ENCODE results near the gene EVC2.

Gene EVC2

GRCh38 chr4:5545271-5545670 is 163.1 kb downstream of the EVC2 start:
- Histone ChIP-seq H3K36me3 (ENCODE audit: low read depth) (no peaks in the 10 kb centered on the region), H3K27me3 (ENCODE audit: insufficient read depth, poor library complexity, severe bottlenecking) (no peaks in the 10 kb centered on the region), H3K9me3 (ENCODE audit: severe bottlenecking) (no peaks in the 10 kb centered on the region), H3K4me1 (ENCODE audit: insufficient read depth, poor library complexity, severe bottlenecking) (no peaks in the 10 kb centered on the region), H3K27ac (ENCODE audit: poor library complexity, severe bottlenecking) (no peak overlapping the region), H3K4me3 (ENCODE audit: severe bottlenecking) (no peak overlapping the region)
- no peak for DNase-seq (ENCODE audit: low spot score)
- TF ChIP-seq CTCF (IDR thresholded peaks at IDR 0.05; ENCODE audit: poor library complexity, severe bottlenecking) = no peak
- ATAC-seq (ENCODE audit: low read depth) = no peak

GRCh38 chr4:5544762-5545161 is 163.6 kb downstream of the EVC2 start:
- H3K9me3 ChIP-seq (ENCODE audit: severe bottlenecking) = no peaks in the 10 kb centered on the region
- no peak overlapping the region for H3K4me3 ChIP-seq (ENCODE audit: severe bottlenecking)
- H3K27me3 ChIP-seq (ENCODE audit: insufficient read depth, poor library complexity, severe bottlenecking) = no peaks in the 10 kb centered on the region
- no peaks in the 10 kb centered on the region for H3K4me1 ChIP-seq (ENCODE audit: insufficient read depth, poor library complexity, severe bottlenecking)
- no peaks in the 10 kb centered on the region for H3K36me3 ChIP-seq (ENCODE audit: low read depth)
- no peak overlapping the region for H3K27ac ChIP-seq (ENCODE audit: poor library complexity, severe bottlenecking)
- no peak for TF ChIP-seq CTCF (IDR thresholded peaks at IDR 0.05; ENCODE audit: poor library complexity, severe bottlenecking)
- ATAC-seq (ENCODE audit: low read depth) (no peak), DNase-seq (ENCODE audit: low spot score) (no peak)

- no peak overlapping the region for H3K27ac ChIP-seq (ENCODE audit: poor library complexity, severe bottlenecking)
- DNase-seq (ENCODE audit: low spot score) (no peak), ATAC-seq (ENCODE audit: low read depth) (no peak)
- no peaks in the 10 kb centered on the region for H3K4me1 ChIP-seq (ENCODE audit: insufficient read depth, poor library complexity, severe bottlenecking)
- H3K36me3 ChIP-seq (ENCODE audit: low read depth) = no peaks in the 10 kb centered on the region
- no peaks in the 10 kb centered on the region for H3K27me3 ChIP-seq (ENCODE audit: insufficient read depth, poor library complexity, severe bottlenecking)
- H3K4me3 ChIP-seq (ENCODE audit: severe bottlenecking) = no peak overlapping the region
- no peak for TF ChIP-seq CTCF (IDR thresholded peaks at IDR 0.05; ENCODE audit: poor library complexity, severe bottlenecking)
- H3K9me3 ChIP-seq (ENCODE audit: severe bottlenecking) = no peaks in the 10 kb centered on the region
Observed at GRCh38 chr4:5543681-5544080, 164.7 kb downstream of the EVC2 start.

GRCh38 chr4:5541169-5541568 is 167.2 kb downstream of the EVC2 start:
- DNase-seq (ENCODE audit: low spot score) (no peak), ATAC-seq (ENCODE audit: low read depth) (no peak)
- H3K27ac ChIP-seq (ENCODE audit: poor library complexity, severe bottlenecking) = no peak overlapping the region
- no peak overlapping the region for H3K4me3 ChIP-seq (ENCODE audit: severe bottlenecking)
- no peaks in the 10 kb centered on the region for H3K36me3 ChIP-seq (ENCODE audit: low read depth)
- H3K9me3 ChIP-seq (ENCODE audit: severe bottlenecking) = no peaks in the 10 kb centered on the region
- H3K27me3 ChIP-seq (ENCODE audit: insufficient read depth, poor library complexity, severe bottlenecking) = no peaks in the 10 kb centered on the region
- no peaks in the 10 kb centered on the region for H3K4me1 ChIP-seq (ENCODE audit: insufficient read depth, poor library complexity, severe bottlenecking)
- TF ChIP-seq CTCF (IDR thresholded peaks at IDR 0.05; ENCODE audit: poor library complexity, severe bottlenecking) = no peak

- TF ChIP-seq CTCF (IDR thresholded peaks at IDR 0.05; ENCODE audit: poor library complexity, severe bottlenecking) = no peak
- Histone ChIP-seq H3K27me3 (ENCODE audit: insufficient read depth, poor library complexity, severe bottlenecking) (no peaks in the 10 kb centered on the region), H3K27ac (ENCODE audit: poor library complexity, severe bottlenecking) (no peak overlapping the region), H3K4me3 (ENCODE audit: severe bottlenecking) (no peak overlapping the region), H3K4me1 (ENCODE audit: insufficient read depth, poor library complexity, severe bottlenecking) (no peaks in the 10 kb centered on the region), H3K36me3 (ENCODE audit: low read depth) (no peaks in the 10 kb centered on the region), H3K9me3 (ENCODE audit: severe bottlenecking) (no peaks in the 10 kb centered on the region)
- DNase-seq (ENCODE audit: low spot score) (no peak), ATAC-seq (ENCODE audit: low read depth) (no peak)
Observed at GRCh38 chr4:5539584-5539983, 168.8 kb downstream of the EVC2 start.

Data from RWPE2 (cell line).